ENCODE measurements around the gene MBD3L3.
"Not testable (repeated sequence)": the region's sequence is repeated elsewhere in the genome, so short reads cannot be mapped to it uniquely, and the experiment has no call there.

GRCh38 chr19:7051421-7051820 is 7.1 kb downstream of the MBD3L3 start:
- TF ChIP-seq POLR2A (IDR thresholded peaks at IDR 0.05), result not testable (repeated sequence)
- TF ChIP-seq, protein P1, sequence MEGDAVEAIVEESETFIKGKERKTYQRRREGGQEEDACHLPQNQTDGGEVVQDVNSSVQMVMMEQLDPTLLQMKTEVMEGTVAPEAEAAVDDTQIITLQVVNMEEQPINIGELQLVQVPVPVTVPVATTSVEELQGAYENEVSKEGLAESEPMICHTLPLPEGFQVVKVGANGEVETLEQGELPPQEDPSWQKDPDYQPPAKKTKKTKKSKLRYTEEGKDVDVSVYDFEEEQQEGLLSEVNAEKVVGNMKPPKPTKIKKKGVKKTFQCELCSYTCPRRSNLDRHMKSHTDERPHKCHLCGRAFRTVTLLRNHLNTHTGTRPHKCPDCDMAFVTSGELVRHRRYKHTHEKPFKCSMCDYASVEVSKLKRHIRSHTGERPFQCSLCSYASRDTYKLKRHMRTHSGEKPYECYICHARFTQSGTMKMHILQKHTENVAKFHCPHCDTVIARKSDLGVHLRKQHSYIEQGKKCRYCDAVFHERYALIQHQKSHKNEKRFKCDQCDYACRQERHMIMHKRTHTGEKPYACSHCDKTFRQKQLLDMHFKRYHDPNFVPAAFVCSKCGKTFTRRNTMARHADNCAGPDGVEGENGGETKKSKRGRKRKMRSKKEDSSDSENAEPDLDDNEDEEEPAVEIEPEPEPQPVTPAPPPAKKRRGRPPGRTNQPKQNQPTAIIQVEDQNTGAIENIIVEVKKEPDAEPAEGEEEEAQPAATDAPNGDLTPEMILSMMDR (IDR thresholded peaks at IDR 0.05), result not testable (repeated sequence)

Data from thyroid gland (tissue), 4 donors.